Trophoblast cell (in vitro differentiated cells and primary cell): ENCODE data around the gene RNF17.
A peak's percentile ranks its signal among the peaks of the same experiment; 100 is the strongest.

Source experiments
- DNase-seq, 2 donors: peaks; one replicate each; pipeline ENCODE4 v3.0.0-alpha.2; 2016
- H2AFZ ChIP-seq: 2 replicates; pipeline ENCODE4 v1.6.1; 2013; ENCODE audit warnings: low read length, moderate library complexity, mild to moderate bottlenecking; ENCODE audit not compliant: insufficient read depth, poor library complexity
- H2AK5ac ChIP-seq: 2 replicates; pipeline ENCODE4 v1.6.1; 2013; ENCODE audit warnings: mild to moderate bottlenecking, low read length
- H2BK120ac ChIP-seq: 2 replicates; pipeline ENCODE4 v1.6.1; 2013; ENCODE audit warnings: low read length, mild to moderate bottlenecking, moderate library complexity; ENCODE audit not compliant: insufficient read depth, poor library complexity
- H2BK12ac ChIP-seq: 2 replicates; pipeline ENCODE4 v1.6.1; 2013; ENCODE audit warnings: mild to moderate bottlenecking, low read length, moderate library complexity
- H2BK5ac ChIP-seq: 2 replicates; pipeline ENCODE4 v1.6.1; 2013; ENCODE audit warnings: low read length, low read depth, moderate library complexity, mild to moderate bottlenecking; ENCODE audit not compliant: poor library complexity
- H3K14ac ChIP-seq: 2 replicates; pipeline ENCODE4 v1.6.1; 2013; ENCODE audit warnings: mild to moderate bottlenecking, low read length
- H3K18ac ChIP-seq: 2 replicates; pipeline ENCODE4 v1.6.1; 2013; ENCODE audit warnings: mild to moderate bottlenecking, low read length
- H3K23ac ChIP-seq: 2 replicates; pipeline ENCODE4 v1.6.1; 2013; ENCODE audit warnings: low read length
- H3K27ac ChIP-seq: 2 replicates; pipeline ENCODE4 v1.5.1; 2013; ENCODE audit warnings: low read depth, mild to moderate bottlenecking, inconsistent platforms, low read length, moderate library complexity
- H3K27me3 ChIP-seq: 2 replicates; pipeline ENCODE4 v1.6.1; 2013; ENCODE audit warnings: inconsistent platforms, mild to moderate bottlenecking, low read length, moderate library complexity; ENCODE audit not compliant: insufficient read depth
- H3K36me3 ChIP-seq, 2 experiments: 1 replicate in 1 of 2; 2 replicates in 1 of 2; pipeline ENCODE4 v1.6.1; 2013; ENCODE audit warnings: low read length in 2 of 2, mild to moderate bottlenecking in 2 of 2, moderate library complexity in 1 of 2; ENCODE audit not compliant: insufficient read depth in 2 of 2, control insufficient read depth in 1 of 2
- H3K4ac ChIP-seq: 2 replicates; pipeline ENCODE4 v1.6.1; 2013; ENCODE audit warnings: low read depth, mild to moderate bottlenecking, low read length, moderate library complexity
- H3K4me1 ChIP-seq, 2 experiments: 1 replicate in 1 of 2; 2 replicates in 1 of 2; pipeline ENCODE4 v1.6.1; 2013; ENCODE audit warnings: low read length in 2 of 2, mild to moderate bottlenecking in 2 of 2, moderate library complexity in 1 of 2; ENCODE audit not compliant: insufficient read depth in 2 of 2, control insufficient read depth in 1 of 2
- H3K4me2 ChIP-seq: 2 replicates; pipeline ENCODE4 v1.6.1; 2013; ENCODE audit warnings: inconsistent platforms, mild to moderate bottlenecking, low read length, moderate library complexity
- H3K4me3 ChIP-seq: 2 replicates; pipeline ENCODE4 v1.5.1; 2013; ENCODE audit warnings: mild to moderate bottlenecking, low read depth, low read length, inconsistent platforms
- H3K79me1 ChIP-seq: one replicate; pipeline ENCODE4 v1.6.1; 2013; ENCODE audit warnings: low read length
- H3K79me2 ChIP-seq: 2 replicates; pipeline ENCODE4 v1.6.1; 2013; ENCODE audit warnings: low read length, mild to moderate bottlenecking; ENCODE audit not compliant: control insufficient read depth, insufficient read depth, poor library complexity
- H3K9ac ChIP-seq: 2 replicates; pipeline ENCODE4 v1.6.1; 2013; ENCODE audit warnings: mild to moderate bottlenecking, low read length
- H3K9me3 ChIP-seq: 2 replicates; pipeline ENCODE4 v1.6.1; 2013; ENCODE audit warnings: low read depth, mild to moderate bottlenecking, control low read depth, inconsistent platforms, low read length; ENCODE audit not compliant: insufficient read depth
- H4K12ac ChIP-seq: 2 replicates; pipeline ENCODE4 v1.6.1; 2013; ENCODE audit warnings: low read depth, mild to moderate bottlenecking, low read length, moderate library complexity
- H4K8ac ChIP-seq: 2 replicates; pipeline ENCODE4 v1.6.1; 2013; ENCODE audit warnings: low read depth, mild to moderate bottlenecking, low read length, moderate library complexity
- H4K91ac ChIP-seq: one replicate; pipeline ENCODE4 v1.6.1; 2013; ENCODE audit warnings: low read depth, mild to moderate bottlenecking, low read length, moderate library complexity
- WGBS: extraction: QIAGEN DNeasy Blood & Tissue Kit; methylation state at CpG from one replicate; pipeline ENCODE4 v1.1.7; 2013; ENCODE audit warnings: missing lambda C conversion rate; ENCODE audit not compliant: insufficient read length, insufficient coverage; ENCODE audit errors: extremely low coverage; 5-methylcytosine and 5-hydroxymethylcytosine counted together

The RNF17 gene

GRCh38 chr13:24892829-24893228, 128.9 kb downstream of the RNF17 start:
- no peaks in the 10 kb centered on the region for H3K27me3 ChIP-seq
- no peak overlapping the region for H4K8ac ChIP-seq
- H2BK12ac ChIP-seq = no peak overlapping the region
- no peak overlapping the region for H3K9ac ChIP-seq
- H3K14ac ChIP-seq = no peak overlapping the region
- no peak overlapping the region for H4K12ac ChIP-seq
- H2BK5ac ChIP-seq = no peak overlapping the region
- H3K4me1 ChIP-seq = no peaks in the 10 kb centered on the region
- H3K23ac ChIP-seq = no peak overlapping the region
- no peak overlapping the region for H3K4ac ChIP-seq
- peaks cover 33 to 44% of the 10 kb centered on the region in 2 experiments for H3K36me3 ChIP-seq
- H2AFZ ChIP-seq = no peak overlapping the region
- H2BK120ac ChIP-seq = no peak overlapping the region
- no peak overlapping the region for H3K4me2 ChIP-seq
- no peak overlapping the region for H3K4me3 ChIP-seq
- no peak overlapping the region for H3K27ac ChIP-seq
- no peak for DNase-seq
- H4K91ac ChIP-seq = no peak overlapping the region
- WGBS = no CpG with 5 or more reads among the region's 7 CpGs
- no peaks in the 10 kb centered on the region for H3K79me1 ChIP-seq
- peaks cover 2% of the 10 kb centered on the region for H3K79me2 ChIP-seq
- H2AK5ac ChIP-seq = no peak overlapping the region
- H3K9me3 ChIP-seq = peaks cover 3% of the 10 kb centered on the region
- H3K18ac ChIP-seq = no peak overlapping the region

DNA sequence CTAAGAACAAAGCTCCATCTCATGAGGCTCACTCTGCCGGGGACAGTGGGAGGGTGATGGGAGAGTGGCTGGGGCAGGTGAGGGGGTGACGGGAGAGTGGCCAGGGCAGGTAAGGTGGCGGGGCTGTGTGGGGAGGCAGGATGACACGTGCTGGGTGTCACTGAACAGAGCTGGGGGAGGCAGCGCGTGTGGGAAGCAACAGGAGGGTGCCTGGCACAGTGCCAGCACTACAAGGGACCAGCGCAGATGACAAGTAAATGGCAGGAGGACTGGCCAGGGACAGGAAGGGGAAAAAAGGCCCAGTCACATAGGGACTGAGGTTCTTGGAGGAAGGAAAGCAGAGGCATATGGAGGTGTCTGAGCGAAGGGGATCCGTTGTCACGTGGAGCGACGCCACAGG, 129.9 kb downstream of the RNF17 start:
- Histone ChIP-seq H3K4me2 (no peak overlapping the region), H3K27ac (no peak overlapping the region), H3K14ac (no peak overlapping the region), H2AFZ (no peak overlapping the region), H3K18ac (no peak overlapping the region), H3K4me3 (no peak overlapping the region), H3K79me1 (no peaks in the 10 kb centered on the region), H3K4ac (no peak overlapping the region), H3K23ac (no peak overlapping the region), H2BK5ac (no peak overlapping the region), H3K27me3 (no peaks in the 10 kb centered on the region), H3K36me3 (peaks cover 34 to 43% of the 10 kb centered on the region in 2 experiments), H4K8ac (no peak overlapping the region), H4K12ac (no peak overlapping the region), H2AK5ac (no peak overlapping the region), H2BK12ac (no peak overlapping the region), H2BK120ac (no peak overlapping the region), H3K9me3 (peaks cover 3% of the 10 kb centered on the region), H4K91ac (no peak overlapping the region), H3K4me1 (no peaks in the 10 kb centered on the region), H3K9ac (no peak overlapping the region), H3K79me2 (peaks cover 2% of the 10 kb centered on the region)
- no CpG with 5 or more reads among the region's 12 CpGs for WGBS
- no peak for DNase-seq

GRCh38 chr13:24894277-24894971, 130.5 kb downstream of the RNF17 start:
- Histone ChIP-seq H3K18ac (no peak overlapping the region), H3K4me3 (no peak overlapping the region), H4K12ac (no peak overlapping the region), H3K9me3 (peaks cover 3% of the 10 kb centered on the region), H2AFZ (no peak overlapping the region), H3K14ac (no peak overlapping the region), H4K8ac (no peak overlapping the region), H3K27ac (no peak overlapping the region), H2BK12ac (no peak overlapping the region), H3K4ac (no peak overlapping the region), H3K4me2 (no peak overlapping the region), H3K9ac (no peak overlapping the region), H3K4me1 (no peaks in the 10 kb centered on the region), H3K79me1 (no peaks in the 10 kb centered on the region), H3K36me3 (peaks cover 33 to 43% of the 10 kb centered on the region in 2 experiments), H2BK120ac (no peak overlapping the region), H2AK5ac (no peak overlapping the region), H4K91ac (no peak overlapping the region), H2BK5ac (no peak overlapping the region), H3K23ac (no peak overlapping the region), H3K27me3 (no peaks in the 10 kb centered on the region), H3K79me2 (peaks cover 2% of the 10 kb centered on the region)
- no CpG with 5 or more reads among the region's 29 CpGs for WGBS
- DNase-seq = no peak

GRCh38 chr13:24894972-24895300, 131.0 kb downstream of the RNF17 start:
- peaks cover 30 to 42% of the 10 kb centered on the region in 2 experiments for H3K36me3 ChIP-seq
- no peak overlapping the region for H2BK120ac ChIP-seq
- no peak overlapping the region for H2AFZ ChIP-seq
- H3K27ac ChIP-seq = no peak overlapping the region
- no peaks in the 10 kb centered on the region for H3K79me1 ChIP-seq
- no CpG with 5 or more reads among the region's 28 CpGs for WGBS
- no peak overlapping the region for H4K12ac ChIP-seq
- peaks cover 2% of the 10 kb centered on the region for H3K79me2 ChIP-seq
- H2BK5ac ChIP-seq = no peak overlapping the region
- H3K4ac ChIP-seq = peak overlapping the region; percentile 22
- peaks cover 3% of the 10 kb centered on the region for H3K9me3 ChIP-seq
- H3K4me3 ChIP-seq = no peak overlapping the region
- H3K23ac ChIP-seq = no peak overlapping the region
- no peaks in the 10 kb centered on the region for H3K4me1 ChIP-seq
- H4K8ac ChIP-seq = no peak overlapping the region
- H3K4me2 ChIP-seq = no peak overlapping the region
- H3K14ac ChIP-seq = no peak overlapping the region
- DNase-seq = no peak
- peak overlapping the region; percentile 54 for H4K91ac ChIP-seq
- no peak overlapping the region for H2AK5ac ChIP-seq
- peak overlapping the region; percentile 57 for H3K18ac ChIP-seq
- H3K27me3 ChIP-seq = no peaks in the 10 kb centered on the region
- no peak overlapping the region for H2BK12ac ChIP-seq
- H3K9ac ChIP-seq = no peak overlapping the region
